ENCODE measurements around the gene GIGYF1.
A peak's percentile ranks its signal among the peaks of the same experiment; 100 is the strongest.
"Not testable (repeated sequence)": the region's sequence is repeated elsewhere in the genome, so short reads cannot be mapped to it uniquely, and the experiment has no call there.

GIGYF1 gene

GRCh38 chr7:100671353-100672327 lies 22.4 kb downstream of the GIGYF1 start:
- WGBS (ENCODE audit: insufficient coverage, insufficient read length), result no CpG with 5 or more reads among the region's 18 CpGs

GRCh38 chr7:100670074-100670473 lies 24.0 kb downstream of the GIGYF1 start:
- Histone ChIP-seq H3K36me3 (ENCODE audit: control insufficient read depth, insufficient read depth, low read length) (no peaks in the 10 kb centered on the region), H3K4me3 (ENCODE audit: low read length) (no peak overlapping the region), H3K9me3 (ENCODE audit: control insufficient read depth, insufficient read depth, low read length) (no peaks in the 10 kb centered on the region), H3K27ac (ENCODE audit: low read length) (no peak overlapping the region), H3K4me1 (ENCODE audit: control insufficient read depth, insufficient read depth, low read length) (no peaks in the 10 kb centered on the region), H3K27me3 (ENCODE audit: control insufficient read depth, insufficient read depth, low read length) (0 out of 2 replicates have a peak, but pooled peaks cover 1% of the 10 kb centered on the region)
- no peak for DNase-seq (ENCODE audit: low read depth, low spot score)
- no CpG with 5 or more reads among the region's 8 CpGs for WGBS (ENCODE audit: insufficient coverage, insufficient read length)

More at GRCh38 chr7:100671353-100672327, 22.4 kb downstream of the GIGYF1 start:
- H3K27ac ChIP-seq (ENCODE audit: low read length), result no peak overlapping the region
- H3K36me3 ChIP-seq (ENCODE audit: control insufficient read depth, insufficient read depth, low read length), result peaks cover 2% of the 10 kb centered on the region; the same call in 1 of the 2 replicates
- DNase-seq (ENCODE audit: low read depth, low spot score), result no peak
- H3K4me3 ChIP-seq (ENCODE audit: low read length), result no peak overlapping the region
- no peaks in the 10 kb centered on the region for H3K9me3 ChIP-seq (ENCODE audit: control insufficient read depth, insufficient read depth, low read length)
- H3K4me1 ChIP-seq (ENCODE audit: control insufficient read depth, insufficient read depth, low read length), result no peaks in the 10 kb centered on the region
- 0 out of 2 replicates have a peak, but pooled peaks cover 1% of the 10 kb centered on the region for H3K27me3 ChIP-seq (ENCODE audit: control insufficient read depth, insufficient read depth, low read length)

GRCh38 chr7:100669106-100669505 lies 24.9 kb downstream of the GIGYF1 start:
- WGBS (ENCODE audit: insufficient coverage, insufficient read length), result no CpG with 5 or more reads among the region's 12 CpGs
- H3K9me3 ChIP-seq (ENCODE audit: control insufficient read depth, insufficient read depth, low read length); H3K4me3 ChIP-seq (ENCODE audit: low read length); H3K4me1 ChIP-seq (ENCODE audit: control insufficient read depth, insufficient read depth, low read length); H3K27me3 ChIP-seq (ENCODE audit: control insufficient read depth, insufficient read depth, low read length); H3K36me3 ChIP-seq (ENCODE audit: control insufficient read depth, insufficient read depth, low read length); DNase-seq (ENCODE audit: low read depth, low spot score); H3K27ac ChIP-seq (ENCODE audit: low read length): not testable (repeated sequence)

- H3K27ac ChIP-seq (ENCODE audit: low read length), result no peak overlapping the region
- no peak for DNase-seq (ENCODE audit: low read depth, low spot score)
- H3K9me3 ChIP-seq (ENCODE audit: control insufficient read depth, insufficient read depth, low read length), result no peaks in the 10 kb centered on the region
- H3K4me3 ChIP-seq (ENCODE audit: low read length), result no peak overlapping the region
- no peaks in the 10 kb centered on the region for H3K4me1 ChIP-seq (ENCODE audit: control insufficient read depth, insufficient read depth, low read length)
- 0 out of 2 replicates have a peak, but pooled peaks cover 1% of the 10 kb centered on the region for H3K27me3 ChIP-seq (ENCODE audit: control insufficient read depth, insufficient read depth, low read length)
- no peaks in the 10 kb centered on the region for H3K36me3 ChIP-seq (ENCODE audit: control insufficient read depth, insufficient read depth, low read length)
- no CpG with 5 or more reads among the region's 2 CpGs for WGBS (ENCODE audit: insufficient coverage, insufficient read length)
These were observed 26.0 kb downstream of the GIGYF1 start for GRCh38 chr7:100668069-100668449.

- Histone ChIP-seq H3K27me3 (ENCODE audit: control insufficient read depth, insufficient read depth, low read length) (0 out of 2 replicates have a peak, but pooled peaks cover under 1% of the 10 kb centered on the region), H3K36me3 (ENCODE audit: control insufficient read depth, insufficient read depth, low read length) (no peaks in the 10 kb centered on the region), H3K27ac (ENCODE audit: low read length) (no peak overlapping the region), H3K9me3 (ENCODE audit: control insufficient read depth, insufficient read depth, low read length) (no peaks in the 10 kb centered on the region), H3K4me1 (ENCODE audit: control insufficient read depth, insufficient read depth, low read length) (no peaks in the 10 kb centered on the region), H3K4me3 (ENCODE audit: low read length) (no peak overlapping the region)
- DNase-seq (ENCODE audit: low read depth, low spot score), result no peak
- WGBS (ENCODE audit: insufficient coverage, insufficient read length), result no CpG with 5 or more reads among the region's 16 CpGs
These were observed 26.6 kb downstream of the GIGYF1 start for GRCh38 chr7:100667331-100668068.

GRCh38 chr7:100665168-100665726 lies 28.8 kb downstream of the GIGYF1 start:
- no CpG with 5 or more reads among the region's 5 CpGs for WGBS (ENCODE audit: insufficient coverage, insufficient read length)
- DNase-seq (ENCODE audit: low read depth, low spot score), result no peak
- no peaks in the 10 kb centered on the region for H3K27me3 ChIP-seq (ENCODE audit: control insufficient read depth, insufficient read depth, low read length)

GRCh38 chr7:100662194-100662776 lies 31.8 kb downstream of the GIGYF1 start:
- WGBS (ENCODE audit: insufficient coverage, insufficient read length), result no CpG with 5 or more reads among the region's 12 CpGs
- H3K27me3 ChIP-seq (ENCODE audit: control insufficient read depth, insufficient read depth, low read length); H3K4me1 ChIP-seq (ENCODE audit: control insufficient read depth, insufficient read depth, low read length); H3K27ac ChIP-seq (ENCODE audit: low read length); H3K36me3 ChIP-seq (ENCODE audit: control insufficient read depth, insufficient read depth, low read length); H3K9me3 ChIP-seq (ENCODE audit: control insufficient read depth, insufficient read depth, low read length); DNase-seq (ENCODE audit: low read depth, low spot score); H3K4me3 ChIP-seq (ENCODE audit: low read length): not testable (repeated sequence)

More at GRCh38 chr7:100665168-100665726, 28.8 kb downstream of the GIGYF1 start:
- no peaks in the 10 kb centered on the region for H3K4me1 ChIP-seq (ENCODE audit: control insufficient read depth, insufficient read depth, low read length)
- H3K4me3 ChIP-seq (ENCODE audit: low read length), result no peak overlapping the region
- H3K27ac ChIP-seq (ENCODE audit: low read length), result no peak overlapping the region
- no peaks in the 10 kb centered on the region for H3K36me3 ChIP-seq (ENCODE audit: control insufficient read depth, insufficient read depth, low read length)
- H3K9me3 ChIP-seq (ENCODE audit: control insufficient read depth, insufficient read depth, low read length), result no peaks in the 10 kb centered on the region

- no peaks in the 10 kb centered on the region for H3K9me3 ChIP-seq (ENCODE audit: control insufficient read depth, insufficient read depth, low read length)
- no peaks in the 10 kb centered on the region for H3K36me3 ChIP-seq (ENCODE audit: control insufficient read depth, insufficient read depth, low read length)
- no peak within 1 kb of the TSS for H3K27ac ChIP-seq (ENCODE audit: low read length)
- H3K27me3 ChIP-seq (ENCODE audit: control insufficient read depth, insufficient read depth, low read length), result peaks cover 13% of the 10 kb centered on the region; the same call in 1 of the 2 replicates
- H3K4me3 ChIP-seq (ENCODE audit: low read length), result peak within 1 kb of the TSS; percentile 25; the same call in 1 of the 2 replicates
- WGBS (ENCODE audit: insufficient coverage, insufficient read length), result no CpG with 5 or more reads among the region's 63 CpGs
- no peak for DNase-seq (ENCODE audit: low read depth, low spot score)
- no peaks in the 10 kb centered on the region; the same call in 1 of the 2 replicates for H3K4me1 ChIP-seq (ENCODE audit: control insufficient read depth, insufficient read depth, low read length)
These were observed 38.0 kb downstream of the GIGYF1 start, which contains the start of gene ACTL6B for GRCh38 chr7:100655908-100656674. Gene ACTL6B, minus strand, starts transcription at chr7:100656448. Its CDS starts 94 bp downstream, at chr7:100656354.

- Histone ChIP-seq H3K4me1 (ENCODE audit: control insufficient read depth, insufficient read depth, low read length) (no peaks in the 10 kb centered on the region; the same call in 1 of the 2 replicates), H3K4me3 (ENCODE audit: low read length) (no peak overlapping the region; the same call in 1 of the 2 replicates), H3K27ac (ENCODE audit: low read length) (no peak overlapping the region), H3K27me3 (ENCODE audit: control insufficient read depth, insufficient read depth, low read length) (peaks cover 13% of the 10 kb centered on the region; the same call in 1 of the 2 replicates), H3K36me3 (ENCODE audit: control insufficient read depth, insufficient read depth, low read length) (no peaks in the 10 kb centered on the region), H3K9me3 (ENCODE audit: control insufficient read depth, insufficient read depth, low read length) (no peaks in the 10 kb centered on the region)
- no peak for DNase-seq (ENCODE audit: low read depth, low spot score)
- no CpG with 5 or more reads among the region's 25 CpGs for WGBS (ENCODE audit: insufficient coverage, insufficient read length)
These were observed 38.9 kb downstream of the GIGYF1 start for GRCh38 chr7:100654908-100655831.

Measured in iPS DF 6.9 (cell line).